ENCODE results near the gene IRF2BP1.
A peak's percentile ranks its signal among the peaks of the same experiment; 100 is the strongest.

Gene IRF2BP1

GRCh38 chr19:45885556-45886426 is at the start of gene IRF2BP1:
Gene IRF2BP1, minus strand, starts transcription at chr19:45886141. Its CDS starts 367 bp downstream, at chr19:45885774.
- DNase-seq (ENCODE audit: low spot score) = peak; percentile 93

- DNase-seq (ENCODE audit: low spot score) = no peak
These were observed 49.3 kb upstream of the IRF2BP1 start for GRCh38 chr19:45935267-45935666.

GRCh38 chr19:45934551-45935230 is 48.8 kb upstream of the IRF2BP1 start:
- no peak for DNase-seq (ENCODE audit: low spot score)

- DNase-seq (ENCODE audit: low spot score) = no peak
These were observed 47.8 kb upstream of the IRF2BP1 start for GRCh38 chr19:45933759-45934158.

GRCh38 chr19:45931055-45931454 is 45.1 kb upstream of the IRF2BP1 start:
- no peak for DNase-seq (ENCODE audit: low spot score)

GRCh38 chr19:45929247-45929646 is 43.3 kb upstream of the IRF2BP1 start:
- no peak for DNase-seq (ENCODE audit: low spot score)

GRCh38 chr19:45927565-45928261 is 41.8 kb upstream of the IRF2BP1 start:
- peak; percentile 97 for DNase-seq (ENCODE audit: low spot score)

- no peak for DNase-seq (ENCODE audit: low spot score)
These were observed 39.0 kb upstream of the IRF2BP1 start for GRCh38 chr19:45924891-45925447.

- no peak for DNase-seq (ENCODE audit: low spot score)
These were observed 36.3 kb upstream of the IRF2BP1 start for GRCh38 chr19:45922281-45922680.

GRCh38 chr19:45920458-45920857 is 34.5 kb upstream of the IRF2BP1 start:
- no peak for DNase-seq (ENCODE audit: low spot score)

- no peak for DNase-seq (ENCODE audit: low spot score)
These were observed 33.7 kb upstream of the IRF2BP1 start for GRCh38 chr19:45919678-45920077.

- no peak for DNase-seq (ENCODE audit: low spot score)
These were observed 32.8 kb upstream of the IRF2BP1 start for GRCh38 chr19:45918721-45919120.

- peak; percentile 83 for DNase-seq (ENCODE audit: low spot score)
These were observed 31.6 kb upstream of the IRF2BP1 start for GRCh38 chr19:45917421-45918091.

GRCh38 chr19:45913874-45914830 is 28.2 kb upstream of the IRF2BP1 start, which contains the start of gene NANOS2:
Gene NANOS2, minus strand, starts transcription at chr19:45914778. Its CDS starts 85 bp downstream, at chr19:45914693.
- DNase-seq (ENCODE audit: low spot score) = no peak

- DNase-seq (ENCODE audit: low spot score) = no peak
These were observed 25.4 kb upstream of the IRF2BP1 start for GRCh38 chr19:45911291-45911690.

- DNase-seq (ENCODE audit: low spot score) = no peak
These were observed 23.0 kb upstream of the IRF2BP1 start for GRCh38 chr19:45908956-45909355.

- no peak for DNase-seq (ENCODE audit: low spot score)
These were observed 20.3 kb upstream of the IRF2BP1 start for GRCh38 chr19:45906221-45906620.

- DNase-seq (ENCODE audit: low spot score) = no peak
These were observed 19.1 kb upstream of the IRF2BP1 start for GRCh38 chr19:45905011-45905410.

- peak; percentile 100 for DNase-seq (ENCODE audit: low spot score)
These were observed 17.0 kb upstream of the IRF2BP1 start for GRCh38 chr19:45902651-45903625.
